ENCODE results near the gene VMA21.

- TF ChIP-seq CTCF (conservative IDR thresholded peaks at IDR 0.05 in 1 of 2, IDR thresholded peaks at IDR 0.05 in 1 of 2; ENCODE audit: extremely low read depth in 1 of 2, insufficient read depth in 1 of 2, low read depth in 1 of 2, low read length in 2 of 2) (no peak), EZH2 (IDR thresholded peaks at IDR 0.05; ENCODE audit: borderline replicate concordance, low read length) (no peak)
These were observed at the start of gene VMA21 for GRCh38 chrX:151396825-151397740.

Data from mammary epithelial cell (primary cell).